NCI-H446 (cell line): Measurements from ENCODE around the gene CAMK1G.

ENCODE experiments used
- DNase-seq, 2 experiments: peaks; one replicate each; lab custom pipeline; 2025; lab: John Stamatoyannopoulos, UW

The CAMK1G gene

GRCh38 chr1:209565759-209566678, 17.5 kb upstream of the CAMK1G start:
- peak; percentile 98 for DNase-seq

- no peak for DNase-seq
Measured at GRCh38 chr1:209567698-209568175, 15.8 kb upstream of the CAMK1G start.

GRCh38 chr1:209569455-209570207, 13.9 kb upstream of the CAMK1G start:
- DNase-seq, result peak; percentile 74 to 87

- no peak for DNase-seq
Measured at GRCh38 chr1:209570743-209571142, 12.8 kb upstream of the CAMK1G start.

- peak; percentile 80 to 86 for DNase-seq
Measured at GRCh38 chr1:209576392-209577197, 6.9 kb upstream of the CAMK1G start.

- DNase-seq, result no peak
Measured at GRCh38 chr1:209577346-209577745, 6.2 kb upstream of the CAMK1G start.

- no peak for DNase-seq
Measured at GRCh38 chr1:209580577-209580976, 2.9 kb upstream of the CAMK1G start.

- DNase-seq, result no peak
Measured at GRCh38 chr1:209584231-209584672, 738 bp downstream of the CAMK1G start.

- no peak for DNase-seq
Measured at GRCh38 chr1:209585197-209585596, 1.7 kb downstream of the CAMK1G start.

GRCh38 chr1:209585672-209586071, 2.2 kb downstream of the CAMK1G start:
- peak in 1 of 2 experiments; percentile 53 for DNase-seq

- DNase-seq, result no peak
Measured at GRCh38 chr1:209586221-209586740, 2.8 kb downstream of the CAMK1G start.

- DNase-seq, result no peak
Measured at GRCh38 chr1:209587789-209588188, 4.3 kb downstream of the CAMK1G start.

- DNase-seq, result no peak
Measured at GRCh38 chr1:209589440-209589839, 5.9 kb downstream of the CAMK1G start.

GRCh38 chr1:209589863-209590262, 6.3 kb downstream of the CAMK1G start:
- DNase-seq, result no peak

GRCh38 chr1:209590405-209590804, 6.9 kb downstream of the CAMK1G start:
- DNase-seq, result no peak

GRCh38 chr1:209593747-209594146, 10.2 kb downstream of the CAMK1G start:
- no peak for DNase-seq

GRCh38 chr1:209594440-209594839, 10.9 kb downstream of the CAMK1G start:
- DNase-seq, result no peak

GRCh38 chr1:209595028-209595427, 11.5 kb downstream of the CAMK1G start:
- DNase-seq, result no peak

- no peak for DNase-seq
Measured at GRCh38 chr1:209595599-209596285, 12.2 kb downstream of the CAMK1G start.

- DNase-seq, result no peak
Measured at GRCh38 chr1:209597499-209597898, 14.0 kb downstream of the CAMK1G start.

GRCh38 chr1:209598227-209598626, 14.7 kb downstream of the CAMK1G start:
- DNase-seq, result no peak
